Mammary epithelial cell (primary cell): ENCODE measurements around the gene SPTLC2.

ENCODE experiments used
- EZH2 ChIP-seq: IDR thresholded peaks from 2 replicates; pipeline ENCODE4 v1.6.1; 2012; ENCODE audit warnings: low read length, inconsistent platforms, borderline replicate concordance
- TF ChIP-seq, protein P1 (sequence below), 2 donors: IDR thresholded peaks in 1 of 2; conservative IDR thresholded peaks in 1 of 2; 2 replicates each; pipeline ENCODE4 v1.5.1; 2011 to 2012; ENCODE audit warnings: inconsistent platforms in 2 of 2, low read length in 2 of 2, mild to moderate bottlenecking in 2 of 2, control low read depth in 1 of 2, low read depth in 1 of 2; ENCODE audit not compliant: insufficient read depth in 1 of 2; ENCODE audit errors: extremely low read depth in 1 of 2

DNA sequence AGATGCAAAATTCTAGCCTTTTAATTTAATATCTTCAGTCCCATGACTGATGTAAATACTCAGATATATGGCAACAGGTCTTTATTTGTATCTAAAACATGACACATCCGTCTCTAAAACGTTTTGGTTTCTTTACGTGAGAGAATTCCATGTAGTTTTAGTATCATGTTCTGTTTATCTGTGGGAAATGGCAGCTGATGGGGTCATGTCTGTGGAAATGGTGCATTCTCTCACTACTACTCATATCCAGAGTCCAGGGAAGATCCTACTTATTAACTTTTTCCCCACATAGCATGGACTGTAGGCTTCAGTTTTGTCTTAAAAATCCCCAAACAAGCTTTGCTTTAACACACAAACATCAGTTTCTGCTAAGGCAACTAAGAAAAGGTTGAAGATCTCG is 53.8 kb downstream of the SPTLC2 start:
- TF ChIP-seq, protein P1, sequence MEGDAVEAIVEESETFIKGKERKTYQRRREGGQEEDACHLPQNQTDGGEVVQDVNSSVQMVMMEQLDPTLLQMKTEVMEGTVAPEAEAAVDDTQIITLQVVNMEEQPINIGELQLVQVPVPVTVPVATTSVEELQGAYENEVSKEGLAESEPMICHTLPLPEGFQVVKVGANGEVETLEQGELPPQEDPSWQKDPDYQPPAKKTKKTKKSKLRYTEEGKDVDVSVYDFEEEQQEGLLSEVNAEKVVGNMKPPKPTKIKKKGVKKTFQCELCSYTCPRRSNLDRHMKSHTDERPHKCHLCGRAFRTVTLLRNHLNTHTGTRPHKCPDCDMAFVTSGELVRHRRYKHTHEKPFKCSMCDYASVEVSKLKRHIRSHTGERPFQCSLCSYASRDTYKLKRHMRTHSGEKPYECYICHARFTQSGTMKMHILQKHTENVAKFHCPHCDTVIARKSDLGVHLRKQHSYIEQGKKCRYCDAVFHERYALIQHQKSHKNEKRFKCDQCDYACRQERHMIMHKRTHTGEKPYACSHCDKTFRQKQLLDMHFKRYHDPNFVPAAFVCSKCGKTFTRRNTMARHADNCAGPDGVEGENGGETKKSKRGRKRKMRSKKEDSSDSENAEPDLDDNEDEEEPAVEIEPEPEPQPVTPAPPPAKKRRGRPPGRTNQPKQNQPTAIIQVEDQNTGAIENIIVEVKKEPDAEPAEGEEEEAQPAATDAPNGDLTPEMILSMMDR (conservative IDR thresholded peaks at IDR 0.05 in 1 of 2, IDR thresholded peaks at IDR 0.05 in 1 of 2; ENCODE audit: extremely low read depth in 1 of 2, insufficient read depth in 1 of 2, low read depth in 1 of 2, low read length in 2 of 2), result no peak
- TF ChIP-seq EZH2, result no peak
